Suprapubic skin (tissue), 4 donors: ENCODE results near the gene NLE1. TPM values are rescaled to one million over a fixed set of nuclear protein-coding genes. Genes with fewer than 3 reads are reported as not detected.

Source experiments
- DNase-seq, 2 donors: peaks; one replicate each; pipeline ENCODE4 v3.0.0-alpha.2; 2019; ENCODE audit warnings: low spot score in 2 of 2
- H3K27ac ChIP-seq: fragments of 200-600 bp; sonication (generic); one replicate; pipeline ENCODE4 v1.5.1; 2019
- H3K27me3 ChIP-seq: fragments of 200-600 bp; sonication (generic); one replicate; pipeline ENCODE4 v1.5.1; 2019
- H3K36me3 ChIP-seq: fragments of 200-600 bp; sonication (generic); one replicate; pipeline ENCODE4 v1.5.1; 2019
- H3K4me1 ChIP-seq: fragments of 200-600 bp; sonication (generic); one replicate; pipeline ENCODE4 v1.5.1; 2019
- H3K4me3 ChIP-seq: fragments of 200-600 bp; sonication (generic); one replicate; pipeline ENCODE4 v1.5.1; 2019; ENCODE audit warnings: mild to moderate bottlenecking
- H3K9me3 ChIP-seq: fragments of 200-600 bp; sonication (generic); one replicate; pipeline ENCODE4 v1.5.1; 2019
- EP300 ChIP-seq: sonication (generic); formaldehyde crosslinking; IDR thresholded peaks from one replicate; pipeline ENCODE4 v1.6.1; 2017; ENCODE audit warnings: antibody characterized with exemption
- POLR2A ChIP-seq, 2 donors: fragments of 450-650 bp; IDR thresholded peaks; one replicate each; pipeline ENCODE4 v1.6.1; 2017; ENCODE audit warnings: antibody characterized with exemption in 2 of 2, mild to moderate bottlenecking in 2 of 2, moderate library complexity in 2 of 2
- POLR2AphosphoS5 ChIP-seq, 3 donors: sonication (generic); formaldehyde crosslinking; IDR thresholded peaks; one replicate each; pipeline ENCODE4 v1.6.1; 2017; ENCODE audit warnings: antibody characterized with exemption in 3 of 3
- WGBS: methylation state at CpG from one replicate; pipeline ENCODE4 v1.1.5; 2018; 5-methylcytosine and 5-hydroxymethylcytosine counted together
- total RNA-seq, 4 donors: library from RNA; depleted of rRNA; stranded (reverse); fragments of >200 nt; gene quantifications; one replicate each; pipeline ENCODE4 v1.1.0, GENCODE V29; 2016
- TF ChIP-seq, protein P1 (sequence below), 2 donors: fragments of 200-600 bp in 1 of 2; fragments of 450-650 bp in 1 of 2; sonication (generic) in 1 of 2; IDR thresholded peaks; one replicate each; pipeline ENCODE4 v1.5.1; 2016 to 2019; ENCODE audit warnings: antibody characterized with exemption in 2 of 2, mild to moderate bottlenecking in 1 of 2, moderate library complexity in 1 of 2

NLE1 gene
- total RNA-seq, 4 donors from 2014 or later = 16.1 to 24.7 (median 20.1) TPM

DNA sequence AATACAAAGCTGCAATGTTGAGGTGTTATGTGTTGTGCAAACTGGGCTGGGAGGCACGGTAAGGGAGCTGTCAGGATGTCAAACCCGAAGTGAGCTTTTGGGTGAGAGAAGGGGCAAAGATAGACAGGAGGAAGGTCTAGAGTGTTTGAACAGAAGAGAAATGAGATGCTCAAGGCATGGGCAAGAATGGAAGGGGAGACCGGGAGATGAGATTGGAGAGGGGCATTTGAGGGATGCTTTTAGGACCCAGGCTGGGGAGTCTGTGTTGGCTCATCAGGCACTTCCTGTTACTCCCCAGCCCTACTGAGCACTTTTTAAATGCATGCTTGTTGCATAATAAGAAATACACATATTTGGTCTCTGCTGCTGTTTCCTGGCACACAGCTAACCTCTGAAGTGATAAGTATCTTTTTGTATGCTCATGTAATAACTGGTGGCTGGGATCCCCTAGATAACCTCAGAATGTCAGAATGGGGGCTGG lies 19.2 kb upstream of the NLE1 start:
- no peak overlapping the region for H3K27ac ChIP-seq
- H3K9me3 ChIP-seq = no peaks in the 10 kb centered on the region

DNA sequence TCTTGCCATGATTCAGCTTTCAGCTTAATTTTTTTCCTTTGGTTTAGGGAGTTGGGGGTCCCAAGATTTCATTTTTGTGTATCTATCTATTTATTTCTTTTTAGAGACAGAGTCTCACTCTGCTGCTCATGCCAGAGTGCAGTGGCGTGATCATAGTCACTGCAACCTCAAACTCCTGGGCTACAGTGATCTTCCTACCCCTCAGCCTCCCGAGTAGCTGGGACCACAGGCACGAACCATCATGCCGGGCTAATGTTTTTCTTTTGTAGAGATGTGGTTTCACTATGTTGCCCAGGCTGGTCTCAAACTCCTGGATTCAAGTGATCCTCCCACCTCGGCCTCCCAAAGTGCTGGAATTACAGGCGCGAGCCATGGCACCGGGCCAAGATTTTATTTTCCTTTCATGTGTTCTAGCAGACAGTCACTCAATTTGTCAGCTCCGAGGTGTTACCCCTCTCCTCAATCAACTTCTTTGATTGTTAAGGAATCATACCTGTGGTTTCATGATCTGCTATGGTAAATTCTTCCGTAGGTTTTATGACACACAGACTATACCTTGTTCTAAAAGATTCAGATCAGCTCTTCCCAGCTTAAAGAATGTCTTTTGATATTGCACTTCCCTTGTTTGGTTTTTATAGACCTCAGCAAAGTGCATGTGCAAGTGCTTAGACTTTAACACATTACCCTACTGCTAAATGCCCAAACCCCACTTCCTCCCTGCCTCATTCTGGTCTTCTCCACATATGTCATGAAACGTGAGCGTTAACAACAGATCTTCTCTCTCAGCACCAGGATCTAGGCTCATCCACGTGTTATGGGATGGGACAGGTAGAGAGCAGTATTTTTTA lies 18.5 kb upstream of the NLE1 start:
- H3K36me3 ChIP-seq = no peaks in the 10 kb centered on the region
- no peak overlapping the region for H3K4me3 ChIP-seq
- peaks cover 10% of the 10 kb centered on the region for H3K27me3 ChIP-seq
- WGBS = 68% methylated on average over 13 of the region's 13 CpGs
- no peak for TF ChIP-seq EP300
- TF ChIP-seq, protein P1, sequence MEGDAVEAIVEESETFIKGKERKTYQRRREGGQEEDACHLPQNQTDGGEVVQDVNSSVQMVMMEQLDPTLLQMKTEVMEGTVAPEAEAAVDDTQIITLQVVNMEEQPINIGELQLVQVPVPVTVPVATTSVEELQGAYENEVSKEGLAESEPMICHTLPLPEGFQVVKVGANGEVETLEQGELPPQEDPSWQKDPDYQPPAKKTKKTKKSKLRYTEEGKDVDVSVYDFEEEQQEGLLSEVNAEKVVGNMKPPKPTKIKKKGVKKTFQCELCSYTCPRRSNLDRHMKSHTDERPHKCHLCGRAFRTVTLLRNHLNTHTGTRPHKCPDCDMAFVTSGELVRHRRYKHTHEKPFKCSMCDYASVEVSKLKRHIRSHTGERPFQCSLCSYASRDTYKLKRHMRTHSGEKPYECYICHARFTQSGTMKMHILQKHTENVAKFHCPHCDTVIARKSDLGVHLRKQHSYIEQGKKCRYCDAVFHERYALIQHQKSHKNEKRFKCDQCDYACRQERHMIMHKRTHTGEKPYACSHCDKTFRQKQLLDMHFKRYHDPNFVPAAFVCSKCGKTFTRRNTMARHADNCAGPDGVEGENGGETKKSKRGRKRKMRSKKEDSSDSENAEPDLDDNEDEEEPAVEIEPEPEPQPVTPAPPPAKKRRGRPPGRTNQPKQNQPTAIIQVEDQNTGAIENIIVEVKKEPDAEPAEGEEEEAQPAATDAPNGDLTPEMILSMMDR (IDR thresholded peaks at IDR 0.05) = no peak
- TF ChIP-seq POLR2AphosphoS5 (IDR thresholded peaks at IDR 0.05) = no peak
- no peak for TF ChIP-seq POLR2A (IDR thresholded peaks at IDR 0.05)
- H3K4me1 ChIP-seq = no peaks in the 10 kb centered on the region
- H3K9me3 ChIP-seq = no peaks in the 10 kb centered on the region
- DNase-seq = no peak
- no peak overlapping the region for H3K27ac ChIP-seq

More for the DNA sequence above, 19.2 kb upstream of the NLE1 start:
- 70% methylated on average over 3 of the region's 3 CpGs for WGBS
- H3K4me3 ChIP-seq = no peak overlapping the region
- TF ChIP-seq EP300 = no peak
- TF ChIP-seq, protein P1 (IDR thresholded peaks at IDR 0.05) = no peak
- TF ChIP-seq POLR2AphosphoS5 (IDR thresholded peaks at IDR 0.05) = no peak
- no peak for TF ChIP-seq POLR2A (IDR thresholded peaks at IDR 0.05)
- no peaks in the 10 kb centered on the region for H3K36me3 ChIP-seq
- no peaks in the 10 kb centered on the region for H3K4me1 ChIP-seq
- DNase-seq = no peak
- H3K27me3 ChIP-seq = peaks cover 10% of the 10 kb centered on the region

DNA sequence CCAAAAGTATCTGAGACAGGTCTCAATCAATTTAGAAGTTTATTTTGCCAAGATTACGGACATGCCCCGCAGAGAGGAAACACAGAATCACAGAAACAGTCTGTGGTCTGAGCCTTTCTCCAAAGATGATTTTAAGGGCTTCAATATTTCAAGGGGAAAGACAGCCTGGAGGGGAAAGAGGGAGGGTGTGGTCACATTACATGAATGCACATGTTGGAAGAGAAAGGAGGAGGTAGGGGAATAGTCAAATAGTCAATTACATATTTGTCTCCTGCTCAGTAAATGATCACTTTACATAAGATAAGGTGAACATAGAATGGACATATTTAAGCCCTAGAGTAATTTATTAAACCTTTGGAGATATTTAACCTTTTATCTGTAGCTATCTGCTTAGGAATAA lies 17.8 kb upstream of the NLE1 start:
- no peaks in the 10 kb centered on the region for H3K36me3 ChIP-seq
- no peaks in the 10 kb centered on the region for H3K4me1 ChIP-seq
- WGBS = 65% methylated on average over 2 of the region's 2 CpGs
- H3K9me3 ChIP-seq = no peaks in the 10 kb centered on the region
- DNase-seq = no peak
- H3K4me3 ChIP-seq = no peak overlapping the region
- no peak overlapping the region for H3K27ac ChIP-seq
- H3K27me3 ChIP-seq = peaks cover 10% of the 10 kb centered on the region
- TF ChIP-seq, protein P1 (IDR thresholded peaks at IDR 0.05) = no peak
- TF ChIP-seq POLR2AphosphoS5 (IDR thresholded peaks at IDR 0.05) = no peak
- TF ChIP-seq EP300 = no peak
- no peak for TF ChIP-seq POLR2A (IDR thresholded peaks at IDR 0.05)

DNA sequence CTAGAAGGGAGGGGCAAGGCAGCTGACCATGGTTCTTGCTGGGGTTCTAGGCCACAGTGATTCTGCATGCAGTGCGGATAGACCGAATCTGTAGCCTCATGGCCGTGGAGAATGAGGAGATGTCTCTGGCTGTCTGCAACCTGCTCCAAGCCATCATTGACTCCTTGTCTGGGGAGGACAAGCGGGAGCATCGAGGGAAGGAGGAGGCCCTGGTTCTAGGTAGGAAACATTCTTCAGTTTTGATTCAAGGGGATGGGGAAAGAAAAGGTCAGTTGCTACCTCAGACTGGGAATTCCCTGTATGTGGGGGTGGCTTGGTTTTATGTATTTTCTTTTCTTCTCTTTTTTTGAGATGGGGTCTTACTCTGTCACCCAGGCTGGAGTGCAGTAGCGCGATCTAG lies 13.1 kb upstream of the NLE1 start:
- Histone ChIP-seq H3K36me3 (no peaks in the 10 kb centered on the region), H3K9me3 (no peaks in the 10 kb centered on the region), H3K4me3 (no peak overlapping the region), H3K27ac (no peak overlapping the region), H3K27me3 (no peaks in the 10 kb centered on the region), H3K4me1 (no peaks in the 10 kb centered on the region)
- no peak for TF ChIP-seq POLR2A (IDR thresholded peaks at IDR 0.05)
- no peak for TF ChIP-seq POLR2AphosphoS5 (IDR thresholded peaks at IDR 0.05)
- TF ChIP-seq, protein P1 (IDR thresholded peaks at IDR 0.05) = no peak
- no peak for TF ChIP-seq EP300
- WGBS = 80% methylated on average over 7 of the region's 7 CpGs
- no peak for DNase-seq
